22Rv1 (cell line): Measurements from ENCODE around the gene PLA2G4C.

Experiments used
- ZFX ChIP-seq: fragments of 450-650 bp; IDR thresholded peaks from 2 replicates; pipeline ENCODE4 v1.6.1; 2017; ENCODE audit warnings: antibody characterized with exemption, borderline replicate concordance
- TF ChIP-seq, protein P1 (sequence below): fragments of 450-650 bp; IDR thresholded peaks from 2 replicates; pipeline ENCODE4 v1.5.1; 2017; ENCODE audit warnings: mild to moderate bottlenecking

DNA sequence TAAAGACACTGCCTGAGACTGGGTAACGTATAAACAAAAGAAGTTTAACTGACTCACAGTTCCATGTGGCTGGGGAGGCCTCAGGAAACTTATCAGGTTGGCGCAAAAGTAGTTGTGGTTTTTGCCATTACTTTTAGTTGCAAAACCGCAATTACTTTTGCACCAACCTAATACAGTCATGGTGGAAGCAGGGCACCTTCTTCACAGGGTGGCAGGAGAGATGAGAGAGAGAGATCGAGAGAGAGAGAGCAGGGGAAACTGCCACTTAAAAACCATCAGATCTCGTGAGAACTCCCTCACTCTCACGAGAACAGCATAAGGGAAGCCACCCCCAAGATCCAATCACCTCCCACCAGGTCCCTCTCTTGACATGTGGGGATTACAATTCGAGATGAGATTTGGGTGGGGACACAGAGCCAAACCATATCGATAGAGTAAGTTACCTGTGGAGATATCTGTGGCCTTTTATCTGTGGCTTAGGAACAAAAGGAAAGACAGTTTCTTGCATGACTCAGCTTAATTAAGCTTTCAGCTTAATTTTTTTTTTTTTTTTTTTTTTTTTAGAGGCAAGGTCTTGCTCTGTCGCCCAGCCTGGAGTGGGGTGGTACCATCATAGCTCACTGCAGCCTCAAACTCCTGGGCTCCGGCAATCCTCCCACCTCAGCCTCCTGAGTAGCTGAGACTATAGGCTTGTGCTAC is 59.1 kb downstream of the PLA2G4C start:
- TF ChIP-seq, protein P1, sequence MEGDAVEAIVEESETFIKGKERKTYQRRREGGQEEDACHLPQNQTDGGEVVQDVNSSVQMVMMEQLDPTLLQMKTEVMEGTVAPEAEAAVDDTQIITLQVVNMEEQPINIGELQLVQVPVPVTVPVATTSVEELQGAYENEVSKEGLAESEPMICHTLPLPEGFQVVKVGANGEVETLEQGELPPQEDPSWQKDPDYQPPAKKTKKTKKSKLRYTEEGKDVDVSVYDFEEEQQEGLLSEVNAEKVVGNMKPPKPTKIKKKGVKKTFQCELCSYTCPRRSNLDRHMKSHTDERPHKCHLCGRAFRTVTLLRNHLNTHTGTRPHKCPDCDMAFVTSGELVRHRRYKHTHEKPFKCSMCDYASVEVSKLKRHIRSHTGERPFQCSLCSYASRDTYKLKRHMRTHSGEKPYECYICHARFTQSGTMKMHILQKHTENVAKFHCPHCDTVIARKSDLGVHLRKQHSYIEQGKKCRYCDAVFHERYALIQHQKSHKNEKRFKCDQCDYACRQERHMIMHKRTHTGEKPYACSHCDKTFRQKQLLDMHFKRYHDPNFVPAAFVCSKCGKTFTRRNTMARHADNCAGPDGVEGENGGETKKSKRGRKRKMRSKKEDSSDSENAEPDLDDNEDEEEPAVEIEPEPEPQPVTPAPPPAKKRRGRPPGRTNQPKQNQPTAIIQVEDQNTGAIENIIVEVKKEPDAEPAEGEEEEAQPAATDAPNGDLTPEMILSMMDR = no peak
- TF ChIP-seq ZFX = no peak
